ENCODE data around the gene MPPED1.

- TF ChIP-seq POLR2A (IDR thresholded peaks at IDR 0.05; ENCODE audit: low read depth, low read length) = no peak
- TF ChIP-seq CTCF (IDR thresholded peaks at IDR 0.05; ENCODE audit: extremely low read depth in 1 of 2, insufficient read depth in 1 of 2, low read depth in 1 of 2, low read length in 2 of 2) = no peak
Observed at GRCh38 chr22:43408009-43408408, 3.8 kb upstream of the MPPED1 start.
